Astrocyte (in vitro differentiated cells and primary cell): ENCODE data around the gene CTDP1.
"Not testable (repeated sequence)": the region's sequence is repeated elsewhere in the genome, so short reads cannot be mapped to it uniquely, and the experiment has no call there.

Source experiments
- EZH2 ChIP-seq: IDR thresholded peaks from 2 replicates; pipeline ENCODE4 v1.6.1; 2012; ENCODE audit warnings: mild to moderate bottlenecking, low read length, inconsistent platforms; ENCODE audit not compliant: insufficient read depth
- TF ChIP-seq, protein P1 (sequence below): IDR thresholded peaks from 2 replicates; pipeline ENCODE4 v1.5.1; 2011; ENCODE audit warnings: low read depth, mild to moderate bottlenecking, inconsistent platforms, low read length, moderate library complexity; ENCODE audit not compliant: insufficient read depth

GRCh38 chr18:79751918-79752578, 72.4 kb downstream of the CTDP1 start:
- TF ChIP-seq, protein P1, sequence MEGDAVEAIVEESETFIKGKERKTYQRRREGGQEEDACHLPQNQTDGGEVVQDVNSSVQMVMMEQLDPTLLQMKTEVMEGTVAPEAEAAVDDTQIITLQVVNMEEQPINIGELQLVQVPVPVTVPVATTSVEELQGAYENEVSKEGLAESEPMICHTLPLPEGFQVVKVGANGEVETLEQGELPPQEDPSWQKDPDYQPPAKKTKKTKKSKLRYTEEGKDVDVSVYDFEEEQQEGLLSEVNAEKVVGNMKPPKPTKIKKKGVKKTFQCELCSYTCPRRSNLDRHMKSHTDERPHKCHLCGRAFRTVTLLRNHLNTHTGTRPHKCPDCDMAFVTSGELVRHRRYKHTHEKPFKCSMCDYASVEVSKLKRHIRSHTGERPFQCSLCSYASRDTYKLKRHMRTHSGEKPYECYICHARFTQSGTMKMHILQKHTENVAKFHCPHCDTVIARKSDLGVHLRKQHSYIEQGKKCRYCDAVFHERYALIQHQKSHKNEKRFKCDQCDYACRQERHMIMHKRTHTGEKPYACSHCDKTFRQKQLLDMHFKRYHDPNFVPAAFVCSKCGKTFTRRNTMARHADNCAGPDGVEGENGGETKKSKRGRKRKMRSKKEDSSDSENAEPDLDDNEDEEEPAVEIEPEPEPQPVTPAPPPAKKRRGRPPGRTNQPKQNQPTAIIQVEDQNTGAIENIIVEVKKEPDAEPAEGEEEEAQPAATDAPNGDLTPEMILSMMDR, result not testable (repeated sequence)
- TF ChIP-seq EZH2, result not testable (repeated sequence)
